Neuronal stem cell (in vitro differentiated cells): ENCODE data around the gene WASHC4.

Source experiments
- DNase-seq: peaks from one replicate; pipeline ENCODE4 v3.0.0-alpha.2; 2013; ENCODE audit warnings: low spot score
- H2AFZ ChIP-seq: one replicate; pipeline ENCODE4 v1.6.1; 2013; ENCODE audit warnings: mild to moderate bottlenecking, low read length, inconsistent platforms
- H2AK5ac ChIP-seq: 2 replicates; pipeline ENCODE4 v1.6.1; 2013; ENCODE audit warnings: low read depth, mild to moderate bottlenecking, inconsistent platforms, low read length, moderate library complexity, mixed read lengths
- H2BK120ac ChIP-seq: 2 replicates; pipeline ENCODE4 v1.6.1; 2013; ENCODE audit warnings: low read depth, mild to moderate bottlenecking, inconsistent platforms, low read length, moderate library complexity, mixed read lengths
- H2BK12ac ChIP-seq: one replicate; pipeline ENCODE4 v1.6.1; 2013; ENCODE audit warnings: low read length, inconsistent platforms
- H2BK15ac ChIP-seq: 2 replicates; pipeline ENCODE4 v1.6.1; 2013; ENCODE audit warnings: mild to moderate bottlenecking, low read length, inconsistent platforms, mixed read lengths
- H2BK5ac ChIP-seq: one replicate; pipeline ENCODE4 v1.6.1; 2013; ENCODE audit warnings: inconsistent platforms, mild to moderate bottlenecking, low read length, moderate library complexity
- H3K14ac ChIP-seq: one replicate; pipeline ENCODE4 v1.6.1; 2013; ENCODE audit warnings: low read length, inconsistent platforms
- H3K18ac ChIP-seq: 2 replicates; pipeline ENCODE4 v1.6.1; 2013; ENCODE audit warnings: low read length, inconsistent platforms
- H3K23ac ChIP-seq: 2 replicates; pipeline ENCODE4 v1.6.1; 2013; ENCODE audit warnings: low read depth, mild to moderate bottlenecking, mixed read lengths, low read length, inconsistent platforms; ENCODE audit not compliant: poor library complexity
- H3K27ac ChIP-seq: replicated peaks from 3 replicates; pipeline ENCODE4 v1.5.1; 2013; ENCODE audit warnings: low read length, inconsistent platforms
- H3K27me3 ChIP-seq, 3 experiments: 2 replicates each; pipeline ENCODE4 v1.6.1; 2013; ENCODE audit warnings: low read length in 3 of 3, mild to moderate bottlenecking in 2 of 3, inconsistent platforms in 1 of 3, low read depth in 1 of 3, mixed read lengths in 1 of 3, moderate library complexity in 1 of 3; ENCODE audit not compliant: control insufficient read depth in 3 of 3, insufficient read depth in 3 of 3
- H3K36me3 ChIP-seq, 2 donors: replicated peaks in 1 of 2; 2 replicates each; pipeline ENCODE4 v1.6.1; 2013; ENCODE audit warnings: low read length in 2 of 2; ENCODE audit not compliant: control insufficient read depth in 2 of 2, insufficient read depth in 2 of 2
- H3K4ac ChIP-seq: 2 replicates; pipeline ENCODE4 v1.6.1; 2013; ENCODE audit warnings: inconsistent platforms, mild to moderate bottlenecking, low read length, moderate library complexity
- H3K4me1 ChIP-seq, 2 donors: 1 replicate in 1 of 2; 2 replicates in 1 of 2; pipeline ENCODE4 v1.6.1; 2013; ENCODE audit warnings: low read length in 2 of 2, low read depth in 1 of 2; ENCODE audit not compliant: control insufficient read depth in 2 of 2, insufficient read depth in 1 of 2
- H3K4me2 ChIP-seq: one replicate; pipeline ENCODE4 v1.6.1; 2013; ENCODE audit warnings: mild to moderate bottlenecking, low read length, inconsistent platforms; ENCODE audit not compliant: insufficient read depth, poor library complexity, severe bottlenecking
- H3K4me3 ChIP-seq, 2 donors: 2 replicates each; pipeline ENCODE4 v1.5.1; 2013; ENCODE audit warnings: low read length in 2 of 2, mild to moderate bottlenecking in 2 of 2, inconsistent platforms in 1 of 2, moderate library complexity in 1 of 2
- H3K79me1 ChIP-seq: one replicate; pipeline ENCODE4 v1.6.1; 2013; ENCODE audit warnings: low read depth, mild to moderate bottlenecking, inconsistent platforms, low read length, moderate library complexity
- H3K9ac ChIP-seq: one replicate; pipeline ENCODE4 v1.6.1; 2013; ENCODE audit warnings: mild to moderate bottlenecking, low read depth, low read length, inconsistent platforms; ENCODE audit not compliant: poor library complexity
- H3K9me3 ChIP-seq, 2 donors: replicated peaks in 1 of 2; 2 replicates each; pipeline versions ENCODE3 to v1.6.1; 2013; ENCODE audit warnings: low read length in 2 of 2, mild to moderate bottlenecking in 2 of 2, inconsistent platforms in 1 of 2, low read depth in 1 of 2, mixed read lengths in 1 of 2, moderate library complexity in 1 of 2; ENCODE audit not compliant: control insufficient read depth in 2 of 2, insufficient read depth in 1 of 2
- H4K8ac ChIP-seq: one replicate; pipeline ENCODE4 v1.6.1; 2013; ENCODE audit warnings: low read depth, mild to moderate bottlenecking, inconsistent platforms, low read length, moderate library complexity
- H4K91ac ChIP-seq: one replicate; pipeline ENCODE4 v1.6.1; 2013; ENCODE audit warnings: low read length, low read depth, mild to moderate bottlenecking, inconsistent platforms; ENCODE audit not compliant: poor library complexity
- WGBS, 2 donors: extraction: QIAGEN DNeasy Blood & Tissue Kit; methylation state at CpG; one replicate each; pipeline ENCODE4 v1.1.7; 2013; ENCODE audit warnings: missing lambda C conversion rate in 2 of 2, mixed read lengths in 1 of 2; ENCODE audit not compliant: insufficient read length in 2 of 2, insufficient replicate concordance in 1 of 2; ENCODE audit errors: extremely low coverage in 2 of 2; 5-methylcytosine and 5-hydroxymethylcytosine counted together

Gene WASHC4

DNA sequence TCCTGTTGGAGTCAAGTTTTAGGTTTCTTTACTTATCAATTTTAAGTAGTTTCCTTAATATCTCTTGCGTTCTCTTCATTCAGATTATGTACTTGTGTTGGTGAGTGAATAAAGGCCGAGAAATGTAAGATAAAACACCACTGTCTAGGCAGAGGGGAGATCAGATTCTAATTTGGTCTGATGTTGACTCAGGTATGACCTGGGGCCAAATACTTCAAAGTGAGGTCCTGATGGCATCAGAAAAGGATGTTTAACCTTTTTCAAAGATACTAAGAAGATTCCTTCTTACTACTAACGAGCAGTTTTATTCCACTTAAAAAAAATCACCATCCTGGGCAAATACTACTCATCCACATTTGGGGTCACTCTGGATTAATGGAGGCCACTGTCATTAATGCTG is 101.6 kb downstream of the WASHC4 start:
- no peak for DNase-seq
- no peak overlapping the region for H2AK5ac ChIP-seq
- WGBS, 2 donors, result no CpG with 5 or more reads among the region's 3 CpGs
- H3K18ac ChIP-seq, result no peak overlapping the region
- H3K9me3 ChIP-seq, result no peaks in the 10 kb centered on the region
- H3K23ac ChIP-seq, result no peak overlapping the region
- no peaks in the 10 kb centered on the region for H3K27me3 ChIP-seq
- no peak overlapping the region for H3K9ac ChIP-seq
- H3K4me2 ChIP-seq, result no peak overlapping the region
- H3K4ac ChIP-seq, result no peak overlapping the region
- H3K4me3 ChIP-seq, result no peak overlapping the region
- no peak overlapping the region for H4K8ac ChIP-seq
- H4K91ac ChIP-seq, result no peak overlapping the region
- no peak overlapping the region for H2BK12ac ChIP-seq
- H3K79me1 ChIP-seq, result no peaks in the 10 kb centered on the region
- no peak overlapping the region for H2BK15ac ChIP-seq
- H3K36me3 ChIP-seq, result peaks cover 22 to 93% of the 10 kb centered on the region in 2 donors
- no peak overlapping the region for H2BK120ac ChIP-seq
- H3K4me1 ChIP-seq, result no peaks in the 10 kb centered on the region
- no peak overlapping the region for H3K27ac ChIP-seq
- no peak overlapping the region for H3K14ac ChIP-seq
- H2BK5ac ChIP-seq, result no peak overlapping the region
- no peak overlapping the region for H2AFZ ChIP-seq

DNA sequence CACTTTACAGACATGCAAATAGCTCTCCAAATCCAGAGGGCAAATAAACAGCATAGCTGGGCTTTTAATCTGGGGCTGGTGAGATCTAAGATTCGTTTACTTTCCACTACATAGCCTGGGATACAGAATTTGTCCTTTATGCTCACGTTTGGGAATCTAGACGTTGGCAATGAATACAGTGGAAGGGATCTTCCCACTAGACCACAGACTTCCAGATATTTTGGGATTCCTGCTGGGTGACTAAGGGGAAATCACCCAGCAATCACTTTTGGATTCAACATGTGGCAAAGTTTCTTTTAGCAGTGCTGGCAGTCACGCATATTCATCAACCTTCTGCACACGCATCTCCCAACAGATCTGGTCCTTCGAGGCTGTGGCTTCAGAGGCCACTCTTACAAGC is 104.9 kb downstream of the WASHC4 start:
- Histone ChIP-seq H2BK5ac (no peak overlapping the region), H3K4ac (no peak overlapping the region), H2BK12ac (no peak overlapping the region), H3K79me1 (no peaks in the 10 kb centered on the region), H3K14ac (no peak overlapping the region), H3K23ac (no peak overlapping the region), H3K4me2 (no peak overlapping the region), H2AFZ (no peak overlapping the region), H2BK15ac (no peak overlapping the region), H2AK5ac (no peak overlapping the region), H4K91ac (no peak overlapping the region), H4K8ac (no peak overlapping the region), H3K18ac (no peak overlapping the region), H3K9me3 (peaks cover 0 to 3% of the 10 kb centered on the region in 2 donors), H3K4me1 (no peaks in the 10 kb centered on the region), H3K9ac (no peak overlapping the region), H2BK120ac (no peak overlapping the region), H3K36me3 (peaks cover 8 to 93% of the 10 kb centered on the region in 2 donors), H3K27me3 (no peaks in the 10 kb centered on the region), H3K27ac (no peak overlapping the region), H3K4me3 (no peak overlapping the region)
- no CpG with 5 or more reads among the region's 6 CpGs for WGBS, 2 donors
- DNase-seq, result no peak

DNA sequence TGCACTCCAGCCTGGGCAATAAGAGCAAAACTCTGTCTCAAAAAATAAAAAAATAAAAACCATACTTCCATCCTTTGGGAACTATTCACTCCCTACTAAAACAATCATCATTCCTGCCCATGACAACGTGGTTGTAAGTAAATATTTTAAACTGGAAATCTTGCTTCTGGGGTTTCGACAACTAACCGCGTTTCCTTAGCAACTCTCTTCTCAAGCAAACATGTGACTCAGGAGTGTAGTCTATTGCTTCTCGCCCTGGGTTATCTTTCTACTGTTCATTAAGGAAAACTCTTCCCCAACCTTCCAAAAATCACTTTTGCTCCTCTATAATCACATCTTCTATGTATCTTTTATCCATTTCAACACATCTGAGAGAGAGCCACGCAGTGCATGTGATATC is 106.6 kb downstream of the WASHC4 start:
- H4K8ac ChIP-seq, result no peak overlapping the region
- no peak overlapping the region for H3K14ac ChIP-seq
- no peak overlapping the region for H2AK5ac ChIP-seq
- H3K9me3 ChIP-seq, result peaks cover 0 to 3% of the 10 kb centered on the region in 2 donors
- H3K4me3 ChIP-seq, result no peak overlapping the region
- no peak overlapping the region for H2AFZ ChIP-seq
- no peaks in the 10 kb centered on the region for H3K79me1 ChIP-seq
- no peak overlapping the region for H3K18ac ChIP-seq
- no peak overlapping the region for H3K4me2 ChIP-seq
- no peak overlapping the region for H2BK12ac ChIP-seq
- H3K27me3 ChIP-seq, result no peaks in the 10 kb centered on the region
- no peak for DNase-seq
- H4K91ac ChIP-seq, result no peak overlapping the region
- no peaks in the 10 kb centered on the region for H3K4me1 ChIP-seq
- no peak overlapping the region for H3K23ac ChIP-seq
- peaks cover 8 to 90% of the 10 kb centered on the region in 2 donors for H3K36me3 ChIP-seq
- no peak overlapping the region for H3K27ac ChIP-seq
- H3K9ac ChIP-seq, result no peak overlapping the region
- no peak overlapping the region for H2BK5ac ChIP-seq
- WGBS, 2 donors, result no CpG with 5 or more reads among the region's 6 CpGs
- H2BK15ac ChIP-seq, result no peak overlapping the region
- no peak overlapping the region for H3K4ac ChIP-seq
- H2BK120ac ChIP-seq, result no peak overlapping the region

DNA sequence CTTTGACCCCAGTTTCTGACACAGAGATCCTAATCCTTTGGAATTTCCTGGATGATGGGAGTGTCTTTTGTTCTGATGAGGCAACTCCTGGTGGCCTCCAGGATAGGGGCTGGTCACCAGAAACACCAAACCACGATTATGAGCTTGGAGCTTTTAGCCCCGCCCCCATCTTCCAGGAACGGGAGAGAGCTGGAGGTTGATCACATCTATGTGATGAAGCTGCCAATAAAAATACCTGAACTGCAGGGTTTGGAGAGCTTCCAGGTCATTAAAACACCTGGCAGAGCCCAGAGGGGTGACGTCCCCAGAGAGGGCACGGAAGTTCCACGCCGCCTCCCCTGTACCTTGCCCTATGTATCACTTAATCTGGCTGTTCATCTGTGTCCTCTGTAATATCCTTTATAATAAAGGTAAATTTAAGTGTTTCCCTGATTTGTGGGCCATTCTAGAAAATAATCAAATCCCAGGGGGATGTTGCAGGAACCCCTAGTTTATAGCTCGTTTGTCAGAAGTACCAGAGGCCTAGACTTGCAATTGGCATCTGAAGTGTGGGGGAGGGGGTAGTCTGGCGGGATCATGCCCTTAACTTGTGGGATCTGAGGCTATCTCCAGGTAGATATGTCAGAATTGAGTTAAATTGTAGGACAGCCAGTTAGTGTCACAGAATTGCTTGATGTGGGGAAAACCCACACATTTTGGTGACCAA is 107.3 kb downstream of the WASHC4 start:
- no peak overlapping the region for H4K91ac ChIP-seq
- no peak overlapping the region for H2BK5ac ChIP-seq
- no peak overlapping the region for H3K4ac ChIP-seq
- H2BK15ac ChIP-seq, result no peak overlapping the region
- H2BK12ac ChIP-seq, result no peak overlapping the region
- DNase-seq, result no peak
- no peak overlapping the region for H3K27ac ChIP-seq
- WGBS, 2 donors, result no CpG with 5 or more reads among the region's 9 CpGs
- peaks cover 0 to 3% of the 10 kb centered on the region in 2 donors for H3K9me3 ChIP-seq
- no peak overlapping the region for H3K14ac ChIP-seq
- no peak overlapping the region for H2AK5ac ChIP-seq
- no peaks in the 10 kb centered on the region for H3K79me1 ChIP-seq
- no peak overlapping the region for H2AFZ ChIP-seq
- no peaks in the 10 kb centered on the region for H3K4me1 ChIP-seq
- peaks cover 8 to 85% of the 10 kb centered on the region in 2 donors for H3K36me3 ChIP-seq
- H3K23ac ChIP-seq, result no peak overlapping the region
- no peak overlapping the region for H3K4me3 ChIP-seq
- no peak overlapping the region for H2BK120ac ChIP-seq
- H3K4me2 ChIP-seq, result no peak overlapping the region
- H3K18ac ChIP-seq, result no peak overlapping the region
- no peaks in the 10 kb centered on the region for H3K27me3 ChIP-seq
- H3K9ac ChIP-seq, result no peak overlapping the region
- no peak overlapping the region for H4K8ac ChIP-seq
